HepG2 (cell line): ENCODE data around the gene MYADML2. TPM values are rescaled to one million over a fixed set of nuclear protein-coding genes. Genes with fewer than 3 reads are reported as not detected.
"Not testable (repeated sequence)": the region's sequence is repeated elsewhere in the genome, so short reads cannot be mapped to it uniquely, and the experiment has no call there.

Experiments used
- ATAC-seq: fragments of 200-7000 bp; cut with Tn5 transposase; 3 replicates; pipeline ENCODE4 v1.9.1; 2020; ENCODE audit warnings: mild to moderate bottlenecking, moderate library complexity
- BruUV-seq: library from RNA; stranded (reverse); fragments of 400-500 nt; replicated peaks from 2 replicates; lab custom pipeline; 2021; lab: Mats Ljungman, UMichigan
- CTCF ChIA-PET: fragments of 300-600 bp; formaldehyde crosslinking; extraction: SDS; loops from one replicate; lab custom pipeline; 2021; ENCODE audit warnings: low total read pairs, inconsistent platforms, low intra/inter-chr PET ratio; lab: Yijun Ruan, JAX
- POLR2A ChIA-PET: fragments of 350-600 bp; sonication (Branson Sonifier 250); formaldehyde crosslinking; loops from one replicate; lab custom pipeline; 2020; ENCODE audit warnings: antibody characterized with exemption, inconsistent platforms; lab: Yijun Ruan, JAX
- DNase-seq: peaks from one replicate; pipeline ENCODE4 v3.0.0-alpha.2; 2015; ENCODE audit warnings: low spot score
- FAIRE-seq: peaks from 3 replicates; lab custom pipeline; 2011; peaks lifted over from hg19 to GRCh38; lab: Jason Lieb, UNC
- H2AFZ ChIP-seq: one replicate; pipeline ENCODE4 v1.6.1; 2011; ENCODE audit warnings: low read length, inconsistent platforms
- H3K27ac ChIP-seq: fragments of 300-600 bp; 3 replicates; pipeline ENCODE4 v1.8.0; 2011; ENCODE audit warnings: mixed run types, mild to moderate bottlenecking, mixed read lengths, low read length, inconsistent platforms; ENCODE audit not compliant: insufficient read depth; ENCODE audit errors: extremely low read length
- H3K27me3 ChIP-seq, 2 experiments: fragments of 200-600 bp in 1 of 2; 2 replicates in 1 of 2; 3 replicates in 1 of 2; pipeline versions ENCODE4 v1.6.0 to v1.8.0; 2011; ENCODE audit warnings: low read length in 2 of 2, mild to moderate bottlenecking in 2 of 2, moderate library complexity in 2 of 2, inconsistent platforms in 1 of 2; ENCODE audit not compliant: insufficient read depth in 2 of 2, control insufficient read depth in 1 of 2
- H3K36me3 ChIP-seq, 2 experiments: fragments of 200-600 bp in 1 of 2; replicated peaks in 1 of 2; 2 replicates in 1 of 2; 3 replicates in 1 of 2; pipeline versions ENCODE4 v1.5.1 to v1.8.0; 2011; ENCODE audit warnings: low read length in 2 of 2, inconsistent platforms in 1 of 2; ENCODE audit not compliant: insufficient read depth in 2 of 2, control insufficient read depth in 1 of 2
- H3K4me1 ChIP-seq: 2 replicates; pipeline ENCODE4 v1.5.1; 2012; ENCODE audit warnings: low read length, inconsistent platforms; ENCODE audit not compliant: insufficient read depth
- H3K4me2 ChIP-seq: 2 replicates; pipeline ENCODE4 v1.6.0; 2011; ENCODE audit warnings: low read depth, low read length, inconsistent platforms
- H3K4me3 ChIP-seq, 3 experiments: fragments of 200-600 bp in 1 of 3; sonication (generic), shearing (Covaris generic) in 1 of 3; replicated peaks in 1 of 3; 2 replicates each; pipeline ENCODE4 v1.5.1; 2011 to 2016; ENCODE audit warnings: low read length in 3 of 3, inconsistent platforms in 2 of 3, low read depth in 2 of 3, mild to moderate bottlenecking in 2 of 3, control low read depth in 1 of 3, mixed read lengths in 1 of 3; ENCODE audit not compliant: insufficient read depth in 1 of 3
- H3K79me2 ChIP-seq: one replicate; pipeline ENCODE4 v1.6.1; 2011; ENCODE audit warnings: low read length, inconsistent platforms; ENCODE audit not compliant: insufficient read depth
- H3K9ac ChIP-seq: 2 replicates; pipeline ENCODE4 v1.6.0; 2011; ENCODE audit warnings: mild to moderate bottlenecking, low read depth, low read length, inconsistent platforms; ENCODE audit not compliant: insufficient read depth
- H3K9me3 ChIP-seq: 2 replicates; pipeline ENCODE4 v1.5.1; 2012; ENCODE audit warnings: mild to moderate bottlenecking, low read length
- H4K20me1 ChIP-seq: 2 replicates; pipeline ENCODE4 v1.6.0; 2011; ENCODE audit warnings: inconsistent platforms, mild to moderate bottlenecking, low read length, moderate library complexity; ENCODE audit not compliant: insufficient read depth
- FOSL2 ChIP-seq: sonication (generic); formaldehyde crosslinking; IDR thresholded peaks from 2 replicates; pipeline ENCODE4 v1.4.0; 2020; ENCODE audit warnings: missing genetic modification reagents
- HIC2 ChIP-seq: sonication (generic); formaldehyde crosslinking; IDR thresholded peaks from 2 replicates; pipeline ENCODE4 v1.9.0; 2022; ENCODE audit warnings: low read depth, missing genetic modification reagents
- KLF15 ChIP-seq: sonication (generic); formaldehyde crosslinking; IDR thresholded peaks from 2 replicates; pipeline ENCODE4 v1.8.1; 2023; ENCODE audit warnings: borderline replicate concordance, mild to moderate bottlenecking, inconsistent platforms, missing genetic modification reagents, mixed read lengths
- MED1 ChIP-seq: sonication (generic); formaldehyde crosslinking; IDR thresholded peaks from 2 replicates; pipeline ENCODE4 v1.4.0; 2020; ENCODE audit warnings: missing genetic modification reagents
- NFE2L2 ChIP-seq: fragments of 150-350 bp; IDR thresholded peaks from 2 replicates; pipeline ENCODE4 v1.6.1; 2014; ENCODE audit warnings: low read length
- POLR2G ChIP-seq: fragments of 200-400 bp; formaldehyde crosslinking; IDR thresholded peaks from 2 replicates; pipeline ENCODE4 v1.6.1; 2018; ENCODE audit warnings: mild to moderate bottlenecking, low read depth, low read length, moderate library complexity
- ZNF652 ChIP-seq: IDR thresholded peaks from 2 replicates; pipeline ENCODE4 v1.6.1; 2016; ENCODE audit warnings: low read depth, borderline replicate concordance
- WGBS: methylation state at CpG from one replicate; pipeline ENCODE4 v1.1.6; 2017; ENCODE audit warnings: low lambda C conversion rate; 5-methylcytosine and 5-hydroxymethylcytosine counted together
- in situ Hi-C: cut with HindIII; loops from 2 replicates; pipeline ENCODE4 v1.10.0; 2017; ENCODE audit warnings: low pct_unique_long_range_greater_than_20kb; ENCODE audit not compliant: extremely low pct_ligation_motif_present
- intact Hi-C: fragments of 100-400 bp; cut with micrococcal nuclease; formaldehyde crosslinking; loops from one replicate; pipeline ENCODE4 v1.10.0; 2022; ENCODE audit not compliant: unreplicated experiment
- polyA plus RNA-seq, 8 experiments: library from polyadenylated mRNA; depleted of rRNA in 3 of 8; stranded (reverse) in 7 of 8; unstranded in 1 of 8; fragments of >200 nt; fragmentation: Illumina TruSeq in 4 of 8; extraction: Trizol in 4 of 8; gene quantifications; 2 replicates each; pipeline versions ENCODE4 v1.2.1 to v1.2.3, GENCODE V29; 2011 to 2016; ENCODE audit warnings: low read depth in 4 of 8, missing spikeins in 1 of 8, mixed read lengths in 1 of 8; ENCODE audit not compliant: insufficient read depth in 1 of 8
- total RNA-seq, 5 experiments: library from RNA; depleted of rRNA; stranded (reverse); fragments of >200 nt; fragmentation: Illumina TruSeq; extraction: Trizol; gene quantifications; 2 replicates each; pipeline ENCODE4 v1.2.3, GENCODE V29; 2016; ENCODE audit warnings: low read depth in 1 of 5

Gene MYADML2
- total and polyA plus RNA-seq, 2 of the 13 experiments (the other 11 are each of a cell fraction or from before 2014, with no cell fraction given), result not detected

- POLR2A ChIA-PET, result interaction anchor here (1.2 to 14.1 kb wide), 4 partner anchors 13 to 42 kb away, joined by 4 to 382 read pairs (median 5); partner anchors contain the start of genes CENPX and LRRC45
- intact Hi-C loops, H3K27me3 ChIP-seq, FAIRE-seq, in situ Hi-C loops, DNase-seq, H4K20me1 ChIP-seq, H2AFZ ChIP-seq, H3K9ac ChIP-seq, H3K27ac ChIP-seq, ATAC-seq, CTCF ChIA-PET, H3K4me2 ChIP-seq, BruUV-seq: not testable (repeated sequence)
- Histone ChIP-seq H3K36me3 (peaks cover 17 to 44% of the 10 kb centered on the region in 2 experiments), H3K79me2 (peaks cover 25% of the 10 kb centered on the region)
- WGBS, result 97% methylated on average over 12 of the region's 12 CpGs
- TF ChIP-seq FOSL2 (CRISPR knock-in tag), result 0 out of 2 replicates have a peak, but pooled peaks have one; percentile 19
- TF ChIP-seq HIC2 (CRISPR knock-in tag), result 0 out of 2 replicates have a peak, but pooled peaks have one; percentile 34
- TF ChIP-seq MED1 (CRISPR knock-in tag), result 0 out of 2 replicates have a peak, but pooled peaks have one; percentile 6
- TF ChIP-seq, all 625 proteins: peak for 3; not testable (repeated sequence) for 622
- peaks cover 63% of the 10 kb centered on the region for H3K4me1 ChIP-seq
- not testable (repeated sequence) for H3K9me3 ChIP-seq, H3K4me3 ChIP-seq
Observed at GRCh38 chr17:81981511-81981910, 34.5 kb upstream of the MYADML2 start.

GRCh38 chr17:81980707-81981343 lies 33.8 kb upstream of the MYADML2 start:
- H3K4me2 ChIP-seq, result no peak overlapping the region
- FAIRE-seq (no peak), ATAC-seq (no peak), DNase-seq (no peak)
- H3K9me3 ChIP-seq, result no peaks in the 10 kb centered on the region
- H3K36me3 ChIP-seq, result peaks cover 14 to 37% of the 10 kb centered on the region in 2 experiments
- in situ Hi-C loops, result no loop called here
- 94% methylated on average over 9 of the region's 9 CpGs for WGBS
- H3K27me3 ChIP-seq, result no peaks in the 10 kb centered on the region
- H3K4me1 ChIP-seq, result peaks cover 70% of the 10 kb centered on the region
- no peaks in the 10 kb centered on the region for H4K20me1 ChIP-seq
- H3K79me2 ChIP-seq, result peaks cover 26% of the 10 kb centered on the region
- no peak overlapping the region for H3K9ac ChIP-seq
- POLR2A ChIA-PET, result interaction anchor here (1.0 to 14.1 kb wide), 6 partner anchors 8 to 42 kb away, joined by 4 to 382 read pairs (median 54); partner anchors contain the start of genes CENPX, LRRC45 and NOTUM
- H3K27ac ChIP-seq, result peak overlapping the region; percentile 36
- 0 out of 2 replicates have a peak, but pooled peaks have one; percentile 30 for TF ChIP-seq POLR2G
- TF ChIP-seq NFE2L2, result no peak
- no peak for TF ChIP-seq ZNF652
- TF ChIP-seq KLF15 (CRISPR knock-in tag), result no peak
- H2AFZ ChIP-seq, result no peak overlapping the region
- CTCF ChIA-PET, result interaction anchor here (5.6 kb wide), 1 partner anchor 21 kb away, joined by 25 read pairs; the partner anchor contains the start of gene NOTUM
- H3K4me3 ChIP-seq, result no peak overlapping the region
- no TSS peak for BruUV-seq
- intact Hi-C loops, result no loop called here
